Chondrocyte (in vitro differentiated cells): ENCODE results near the gene BIRC6. TPM values are rescaled to one million over a fixed set of nuclear protein-coding genes. Genes with fewer than 3 reads are reported as not detected.
"Not testable (repeated sequence)": the region's sequence is repeated elsewhere in the genome, so short reads cannot be mapped to it uniquely, and the experiment has no call there.

ENCODE experiments used
- DNase-seq: peaks from one replicate; pipeline ENCODE4 v3.0.0; 2021; ENCODE audit warnings: mixed read lengths, low spot score
- H3K27ac Mint-ChIP-seq: one replicate; pipeline ENCODE4 v1.8.0; 2021; ENCODE audit warnings: mild to moderate bottlenecking, moderate library complexity, mixed read lengths; ENCODE audit not compliant: unreplicated experiment
- H3K27me3 Mint-ChIP-seq: 2 replicates; pipeline ENCODE4 v1.8.0; 2021; ENCODE audit warnings: low read depth, mixed read lengths
- H3K36me3 Mint-ChIP-seq: 2 replicates; pipeline ENCODE4 v1.8.0; 2021; ENCODE audit warnings: low read depth, mixed read lengths
- H3K4me1 Mint-ChIP-seq: 2 replicates; pipeline ENCODE4 v1.8.0; 2021; ENCODE audit warnings: low read depth, mild to moderate bottlenecking, mixed read lengths
- H3K4me3 Mint-ChIP-seq: one replicate; pipeline ENCODE4 v1.8.0; 2021; ENCODE audit warnings: mild to moderate bottlenecking, moderate library complexity, mixed read lengths; ENCODE audit not compliant: unreplicated experiment
- H3K9me3 Mint-ChIP-seq: 2 replicates; pipeline ENCODE4 v1.8.0; 2021; ENCODE audit warnings: low read depth, mixed read lengths
- long read RNA-seq: library from polyadenylated mRNA; stranded (forward); transcript quantifications from one replicate; pipeline ENCODE4 v2.0.0, GENCODE V29; 2021
- total RNA-seq: library from RNA; stranded (reverse); gene quantifications from 3 replicates; pipeline ENCODE4 v1.2.1, GENCODE V29; 2021
- TF ChIP-seq, protein P1 (sequence below): fragments of 200-600 bp; sonication (generic); IDR thresholded peaks from 2 replicates; pipeline ENCODE4 v1.5.0; 2021; ENCODE audit warnings: antibody characterized with exemption, mild to moderate bottlenecking, moderate library complexity

BIRC6 gene, protein sequence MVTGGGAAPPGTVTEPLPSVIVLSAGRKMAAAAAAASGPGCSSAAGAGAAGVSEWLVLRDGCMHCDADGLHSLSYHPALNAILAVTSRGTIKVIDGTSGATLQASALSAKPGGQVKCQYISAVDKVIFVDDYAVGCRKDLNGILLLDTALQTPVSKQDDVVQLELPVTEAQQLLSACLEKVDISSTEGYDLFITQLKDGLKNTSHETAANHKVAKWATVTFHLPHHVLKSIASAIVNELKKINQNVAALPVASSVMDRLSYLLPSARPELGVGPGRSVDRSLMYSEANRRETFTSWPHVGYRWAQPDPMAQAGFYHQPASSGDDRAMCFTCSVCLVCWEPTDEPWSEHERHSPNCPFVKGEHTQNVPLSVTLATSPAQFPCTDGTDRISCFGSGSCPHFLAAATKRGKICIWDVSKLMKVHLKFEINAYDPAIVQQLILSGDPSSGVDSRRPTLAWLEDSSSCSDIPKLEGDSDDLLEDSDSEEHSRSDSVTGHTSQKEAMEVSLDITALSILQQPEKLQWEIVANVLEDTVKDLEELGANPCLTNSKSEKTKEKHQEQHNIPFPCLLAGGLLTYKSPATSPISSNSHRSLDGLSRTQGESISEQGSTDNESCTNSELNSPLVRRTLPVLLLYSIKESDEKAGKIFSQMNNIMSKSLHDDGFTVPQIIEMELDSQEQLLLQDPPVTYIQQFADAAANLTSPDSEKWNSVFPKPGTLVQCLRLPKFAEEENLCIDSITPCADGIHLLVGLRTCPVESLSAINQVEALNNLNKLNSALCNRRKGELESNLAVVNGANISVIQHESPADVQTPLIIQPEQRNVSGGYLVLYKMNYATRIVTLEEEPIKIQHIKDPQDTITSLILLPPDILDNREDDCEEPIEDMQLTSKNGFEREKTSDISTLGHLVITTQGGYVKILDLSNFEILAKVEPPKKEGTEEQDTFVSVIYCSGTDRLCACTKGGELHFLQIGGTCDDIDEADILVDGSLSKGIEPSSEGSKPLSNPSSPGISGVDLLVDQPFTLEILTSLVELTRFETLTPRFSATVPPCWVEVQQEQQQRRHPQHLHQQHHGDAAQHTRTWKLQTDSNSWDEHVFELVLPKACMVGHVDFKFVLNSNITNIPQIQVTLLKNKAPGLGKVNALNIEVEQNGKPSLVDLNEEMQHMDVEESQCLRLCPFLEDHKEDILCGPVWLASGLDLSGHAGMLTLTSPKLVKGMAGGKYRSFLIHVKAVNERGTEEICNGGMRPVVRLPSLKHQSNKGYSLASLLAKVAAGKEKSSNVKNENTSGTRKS (N-terminal part only)
- 76.0 to 103 TPM (median 76.0 TPM) in 3 replicates for total RNA-seq
- long read RNA-seq, partial matches to known transcripts = 9 of 10 reads
- long read RNA-seq, other reads (novel, unspliced or antisense) = 1 of 10 reads

DNA sequence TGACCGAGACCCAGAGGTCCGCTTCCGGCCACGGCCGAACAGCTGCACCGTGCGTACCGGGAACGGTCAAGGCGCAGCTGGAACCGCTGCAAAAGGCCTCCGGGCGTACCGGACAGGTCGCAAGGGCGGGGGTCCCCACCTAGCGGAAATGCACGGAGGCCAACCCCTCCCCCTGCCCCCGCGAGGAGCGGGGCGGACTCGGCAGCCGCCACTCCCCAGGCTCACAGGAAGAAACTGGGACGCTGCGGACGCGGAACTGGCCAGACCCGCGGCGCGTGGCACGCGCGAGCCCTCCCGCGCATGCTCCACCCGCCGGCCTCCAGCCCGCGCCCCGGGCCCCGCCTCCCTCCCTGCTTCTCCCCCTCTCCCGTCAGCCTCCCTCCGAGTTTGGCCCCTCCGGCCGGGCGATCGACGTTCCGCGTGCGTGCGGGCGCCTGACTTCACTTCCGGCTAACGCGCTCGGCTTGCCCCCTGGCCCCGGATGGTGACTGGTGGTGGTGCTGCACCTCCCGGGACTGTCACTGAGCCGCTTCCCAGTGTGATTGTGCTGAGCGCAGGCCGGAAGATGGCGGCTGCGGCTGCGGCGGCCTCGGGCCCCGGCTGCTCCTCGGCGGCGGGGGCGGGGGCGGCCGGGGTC, at the start of gene BIRC6:
BIRC6 (plus strand) TSS at position 343 of the 637 bp plus-strand sequence; CDS start at position 482, 139 bp downstream.
- TF ChIP-seq, protein P1, sequence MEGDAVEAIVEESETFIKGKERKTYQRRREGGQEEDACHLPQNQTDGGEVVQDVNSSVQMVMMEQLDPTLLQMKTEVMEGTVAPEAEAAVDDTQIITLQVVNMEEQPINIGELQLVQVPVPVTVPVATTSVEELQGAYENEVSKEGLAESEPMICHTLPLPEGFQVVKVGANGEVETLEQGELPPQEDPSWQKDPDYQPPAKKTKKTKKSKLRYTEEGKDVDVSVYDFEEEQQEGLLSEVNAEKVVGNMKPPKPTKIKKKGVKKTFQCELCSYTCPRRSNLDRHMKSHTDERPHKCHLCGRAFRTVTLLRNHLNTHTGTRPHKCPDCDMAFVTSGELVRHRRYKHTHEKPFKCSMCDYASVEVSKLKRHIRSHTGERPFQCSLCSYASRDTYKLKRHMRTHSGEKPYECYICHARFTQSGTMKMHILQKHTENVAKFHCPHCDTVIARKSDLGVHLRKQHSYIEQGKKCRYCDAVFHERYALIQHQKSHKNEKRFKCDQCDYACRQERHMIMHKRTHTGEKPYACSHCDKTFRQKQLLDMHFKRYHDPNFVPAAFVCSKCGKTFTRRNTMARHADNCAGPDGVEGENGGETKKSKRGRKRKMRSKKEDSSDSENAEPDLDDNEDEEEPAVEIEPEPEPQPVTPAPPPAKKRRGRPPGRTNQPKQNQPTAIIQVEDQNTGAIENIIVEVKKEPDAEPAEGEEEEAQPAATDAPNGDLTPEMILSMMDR = no peak
- peak within 1 kb of the TSS; percentile 97 for H3K27ac Mint-ChIP-seq
- peaks cover 36% of the 10 kb centered on the region for H3K4me1 Mint-ChIP-seq
- H3K27me3 Mint-ChIP-seq = no peaks in the 10 kb centered on the region
- DNase-seq = peak; percentile 99
- H3K9me3 Mint-ChIP-seq = no peaks in the 10 kb centered on the region
- peaks cover 2% of the 10 kb centered on the region for H3K36me3 Mint-ChIP-seq
- H3K4me3 Mint-ChIP-seq = peak within 1 kb of the TSS; percentile 92

DNA sequence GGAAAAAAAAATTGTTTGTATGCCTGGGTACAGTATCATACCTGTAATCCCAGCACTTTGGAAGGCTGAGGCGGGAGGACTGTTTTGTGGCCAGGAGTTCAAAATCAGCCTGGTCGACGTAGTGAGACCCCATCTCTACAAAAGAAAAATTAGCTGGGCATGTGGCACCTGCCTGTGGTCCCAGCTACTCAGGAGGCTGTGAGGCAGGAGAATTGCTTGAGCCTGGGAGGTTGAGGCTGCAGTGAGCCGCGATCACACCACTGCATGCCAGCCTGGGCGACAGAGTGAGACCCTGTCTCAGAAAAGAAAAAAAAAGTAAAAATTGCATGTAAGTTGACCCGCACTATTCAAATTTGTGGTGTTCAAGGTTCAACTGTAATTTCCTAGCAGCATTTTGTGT, 46.2 kb upstream of the BIRC6 start:
- Mint-ChIP-seq H3K4me3 (no peak overlapping the region), H3K9me3 (no peaks in the 10 kb centered on the region), H3K27ac (no peak overlapping the region), H3K4me1 (no peaks in the 10 kb centered on the region), H3K36me3 (no peaks in the 10 kb centered on the region), H3K27me3 (no peaks in the 10 kb centered on the region)
- TF ChIP-seq, protein P1 = no peak
- DNase-seq = no peak

GRCh38 chr2:32314886-32315285, 41.9 kb upstream of the BIRC6 start:
- H3K4me1 Mint-ChIP-seq = no peaks in the 10 kb centered on the region
- DNase-seq = no peak
- H3K36me3 Mint-ChIP-seq = no peaks in the 10 kb centered on the region
- TF ChIP-seq, protein P1 = no peak
- no peaks in the 10 kb centered on the region for H3K9me3 Mint-ChIP-seq
- no peaks in the 10 kb centered on the region for H3K27me3 Mint-ChIP-seq
- no peak overlapping the region for H3K27ac Mint-ChIP-seq
- H3K4me3 Mint-ChIP-seq = no peak overlapping the region

DNA sequence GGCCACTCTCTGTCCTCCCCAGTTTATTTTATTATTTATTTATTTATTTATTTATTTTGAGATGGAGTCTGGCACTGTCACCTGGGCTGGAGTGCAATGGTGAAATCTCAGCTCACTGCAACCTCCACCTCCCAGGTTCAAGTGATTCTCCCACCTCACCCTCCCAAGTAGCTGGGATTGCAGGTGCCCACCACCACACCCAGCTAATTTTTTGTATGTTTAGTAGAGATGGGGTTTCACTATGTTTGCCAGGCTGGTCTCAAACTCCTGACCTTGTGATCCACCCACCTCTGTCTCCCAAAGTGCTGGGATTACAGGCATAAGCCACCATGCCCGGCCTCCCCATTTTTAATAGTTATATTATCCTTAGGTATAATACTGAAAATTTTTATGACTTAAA, 28.1 kb upstream of the BIRC6 start:
- H3K36me3 Mint-ChIP-seq = not testable (repeated sequence)

DNA sequence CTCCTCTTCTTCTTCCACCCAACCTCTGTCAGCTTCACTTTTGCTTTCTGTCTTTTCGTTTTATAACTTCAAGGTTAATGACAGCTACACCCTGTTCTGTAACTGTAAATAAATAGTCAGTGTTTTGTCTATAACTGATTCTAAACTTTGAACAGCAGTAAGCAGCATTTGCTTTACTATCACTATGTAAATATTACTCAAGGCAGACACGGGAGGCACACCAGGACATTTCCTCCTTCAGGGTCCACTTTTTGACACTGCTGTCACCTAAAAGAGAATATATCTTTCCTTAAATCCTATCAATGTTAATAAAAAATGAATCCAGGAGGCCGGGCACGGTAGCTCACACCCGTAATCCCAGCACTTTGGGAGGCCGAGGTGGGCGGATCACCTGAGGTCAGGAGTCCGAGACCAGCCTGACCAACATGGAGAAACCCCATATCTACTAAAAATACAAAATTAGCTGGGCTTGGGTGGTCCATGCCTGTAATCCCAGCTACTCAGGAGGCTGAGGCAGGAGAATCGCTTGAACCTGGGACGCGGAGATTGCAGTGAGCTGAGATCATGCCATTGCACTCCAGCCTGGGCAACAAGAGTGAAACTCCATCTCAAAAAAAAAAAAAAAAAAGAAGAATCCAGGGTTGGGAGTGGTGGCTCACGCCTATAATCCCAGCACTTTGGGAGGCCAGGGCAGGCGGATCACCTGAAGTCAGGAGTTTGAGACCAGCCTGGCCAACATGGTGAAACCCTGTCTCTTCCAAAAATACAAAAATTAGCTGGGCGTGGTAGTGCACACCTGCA, 27.4 kb upstream of the BIRC6 start:
- H3K9me3 Mint-ChIP-seq, H3K36me3 Mint-ChIP-seq, DNase-seq, H3K27me3 Mint-ChIP-seq, H3K27ac Mint-ChIP-seq, H3K4me3 Mint-ChIP-seq: not testable (repeated sequence)
- peaks cover 14% of the 10 kb centered on the region for H3K4me1 Mint-ChIP-seq

More for the DNA sequence above, 28.1 kb upstream of the BIRC6 start:
- H3K27ac Mint-ChIP-seq, DNase-seq, H3K9me3 Mint-ChIP-seq, H3K27me3 Mint-ChIP-seq, H3K4me3 Mint-ChIP-seq: not testable (repeated sequence)
- peaks cover 14% of the 10 kb centered on the region for H3K4me1 Mint-ChIP-seq
